H9 (cell line): ENCODE results near the gene LMF1. TPM values are rescaled to one million over a fixed set of nuclear protein-coding genes. Genes with fewer than 3 reads are reported as not detected.

ENCODE experiments used
- DNase-seq: peaks from one replicate; pipeline ENCODE4 v3.0.0-alpha.2; 2017
- H2AFZ ChIP-seq: one replicate; pipeline ENCODE4 v1.6.1; 2013; ENCODE audit warnings: mild to moderate bottlenecking, low read length, control low read depth, moderate library complexity
- H2AK5ac ChIP-seq: 2 replicates; pipeline ENCODE4 v1.6.1; 2013; ENCODE audit warnings: low read length, control low read depth, mixed read lengths; ENCODE audit not compliant: insufficient read length
- H2BK120ac ChIP-seq: one replicate; pipeline ENCODE4 v1.6.1; 2013; ENCODE audit warnings: low read depth, mild to moderate bottlenecking, low read length, control low read depth, inconsistent platforms; ENCODE audit not compliant: poor library complexity, severe bottlenecking
- H2BK12ac ChIP-seq: 2 replicates; pipeline ENCODE4 v1.6.1; 2013; ENCODE audit warnings: low read length, control low read depth, mixed read lengths, low read depth; ENCODE audit not compliant: insufficient read length
- H2BK15ac ChIP-seq: 2 replicates; pipeline ENCODE4 v1.6.1; 2013; ENCODE audit warnings: low read depth, low read length, control low read depth
- H2BK20ac ChIP-seq: one replicate; pipeline ENCODE4 v1.6.1; 2013; ENCODE audit warnings: low read depth, mild to moderate bottlenecking, low read length, control low read depth, inconsistent platforms; ENCODE audit not compliant: poor library complexity, severe bottlenecking
- H2BK5ac ChIP-seq: 2 replicates; pipeline ENCODE4 v1.6.1; 2013; ENCODE audit warnings: low read length, control low read depth, mixed read lengths; ENCODE audit not compliant: insufficient read length
- H3K14ac ChIP-seq: 2 replicates; pipeline ENCODE4 v1.6.1; 2013; ENCODE audit warnings: low read length, control low read depth; ENCODE audit not compliant: insufficient read depth
- H3K18ac ChIP-seq: 2 replicates; pipeline ENCODE4 v1.6.1; 2013; ENCODE audit warnings: low read depth, mild to moderate bottlenecking, mixed read lengths, low read length, control low read depth; ENCODE audit not compliant: insufficient read length
- H3K23ac ChIP-seq: 2 replicates; pipeline ENCODE4 v1.6.1; 2013; ENCODE audit warnings: low read length, control low read depth, mixed read lengths, low read depth; ENCODE audit not compliant: insufficient read length
- H3K23me2 ChIP-seq: 2 replicates; pipeline ENCODE4 v1.6.1; 2013; ENCODE audit warnings: low read depth, mild to moderate bottlenecking, mixed read lengths, low read length, control low read depth; ENCODE audit not compliant: insufficient read length, poor library complexity, severe bottlenecking
- H3K27ac ChIP-seq: 2 replicates; pipeline ENCODE4 v1.5.1; 2013; ENCODE audit warnings: low read length, control low read depth, mixed read lengths, low read depth; ENCODE audit not compliant: insufficient read length
- H3K27me3 ChIP-seq: 2 replicates; pipeline ENCODE4 v1.6.1; 2013; ENCODE audit warnings: low read length, control low read depth, inconsistent platforms; ENCODE audit not compliant: insufficient read depth
- H3K4ac ChIP-seq: 2 replicates; pipeline ENCODE4 v1.6.1; 2013; ENCODE audit warnings: low read depth, mild to moderate bottlenecking, control low read depth, inconsistent platforms, low read length, moderate library complexity
- H3K4me1 ChIP-seq: 2 replicates; pipeline ENCODE4 v1.6.1; 2013; ENCODE audit warnings: low read length, control low read depth, inconsistent platforms; ENCODE audit not compliant: insufficient read depth
- H3K4me2 ChIP-seq: 2 replicates; pipeline ENCODE4 v1.6.1; 2013; ENCODE audit warnings: low read length, control low read depth, mixed read lengths; ENCODE audit not compliant: insufficient read length, insufficient read depth
- H3K56ac ChIP-seq: 2 replicates; pipeline ENCODE4 v1.6.1; 2013; ENCODE audit warnings: low read depth, mild to moderate bottlenecking, mixed read lengths, low read length, control low read depth; ENCODE audit not compliant: insufficient read length
- H3K79me1 ChIP-seq: 2 replicates; pipeline ENCODE4 v1.6.1; 2013; ENCODE audit warnings: low read depth, mild to moderate bottlenecking, moderate library complexity, low read length, control low read depth, inconsistent platforms; ENCODE audit not compliant: insufficient read depth, poor library complexity, severe bottlenecking
- H3K79me2 ChIP-seq: 2 replicates; pipeline ENCODE4 v1.6.1; 2013; ENCODE audit warnings: low read length, control low read depth, inconsistent platforms; ENCODE audit not compliant: insufficient read depth
- H3K9ac ChIP-seq: 2 replicates; pipeline ENCODE4 v1.6.1; 2013; ENCODE audit warnings: low read length, control low read depth, mixed read lengths; ENCODE audit not compliant: insufficient read length; ENCODE audit errors: extremely low read depth
- H3K9me3 ChIP-seq: one replicate; pipeline ENCODE4 v1.6.1; 2013; ENCODE audit warnings: low read depth, low read length, inconsistent platforms; ENCODE audit not compliant: control insufficient read depth
- H3T11ph ChIP-seq: one replicate; pipeline ENCODE4 v1.6.1; 2013; ENCODE audit warnings: mild to moderate bottlenecking, low read length, control low read depth, inconsistent platforms
- H4K20me1 ChIP-seq: one replicate; pipeline ENCODE4 v1.6.1; 2013; ENCODE audit not compliant: control insufficient read depth, insufficient read length, insufficient read depth
- H4K5ac ChIP-seq: 2 replicates; pipeline ENCODE4 v1.6.1; 2013; ENCODE audit warnings: low read depth, mild to moderate bottlenecking, mixed read lengths, low read length, control low read depth; ENCODE audit not compliant: insufficient read length
- H4K8ac ChIP-seq: replicated peaks from 2 replicates; pipeline ENCODE4 v1.6.1; 2013; ENCODE audit warnings: low read length, control low read depth, mixed read lengths, low read depth; ENCODE audit not compliant: insufficient read length
- H4K91ac ChIP-seq: 2 replicates; pipeline ENCODE4 v1.6.1; 2013; ENCODE audit warnings: low read depth, mild to moderate bottlenecking, moderate library complexity, mixed read lengths, low read length, control low read depth; ENCODE audit not compliant: insufficient read length
- H3K27ac Mint-ChIP-seq, 3 experiments: 2 replicates in 2 of 3; 3 replicates in 1 of 3; pipeline ENCODE4 v1.8.0; 2020 to 2021; ENCODE audit warnings: mixed read lengths in 3 of 3, mild to moderate bottlenecking in 1 of 3, moderate library complexity in 1 of 3
- H3K27me3 Mint-ChIP-seq: 2 replicates; pipeline ENCODE4 v1.8.0; 2021; ENCODE audit warnings: low read depth, mild to moderate bottlenecking, moderate library complexity, mixed read lengths
- H3K36me3 Mint-ChIP-seq, 3 experiments: 2 replicates in 2 of 3; 3 replicates in 1 of 3; pipeline ENCODE4 v1.8.0; 2020 to 2021; ENCODE audit warnings: low read depth in 3 of 3, mixed read lengths in 3 of 3; ENCODE audit not compliant: insufficient read depth in 1 of 3
- H3K4me1 Mint-ChIP-seq, 2 experiments: 2 replicates each; pipeline ENCODE4 v1.8.0; 2020; ENCODE audit warnings: mixed read lengths in 2 of 2
- H3K4me3 Mint-ChIP-seq, 2 experiments: 2 replicates in 1 of 2; 3 replicates in 1 of 2; pipeline ENCODE4 v1.8.0; 2020 to 2021; ENCODE audit warnings: mild to moderate bottlenecking in 2 of 2, mixed read lengths in 2 of 2, moderate library complexity in 1 of 2
- H3K9me3 Mint-ChIP-seq, 2 experiments: 2 replicates in 1 of 2; 3 replicates in 1 of 2; pipeline ENCODE4 v1.8.0; 2020; ENCODE audit warnings: mild to moderate bottlenecking in 2 of 2, mixed read lengths in 2 of 2, moderate library complexity in 1 of 2
- WGBS: extraction: QIAGEN DNeasy Blood & Tissue Kit; methylation state at CpG from one replicate; pipeline ENCODE4 v1.1.7; 2013; ENCODE audit warnings: missing lambda C conversion rate, low lambda C conversion rate, mixed read lengths; ENCODE audit not compliant: insufficient read length; ENCODE audit errors: extremely low coverage; 5-methylcytosine and 5-hydroxymethylcytosine counted together
- total RNA-seq: library from RNA; stranded (reverse); gene quantifications from 2 replicates; pipeline ENCODE4 v1.2.1, GENCODE V29; 2021
- TF ChIP-seq, protein P1 (sequence below): fragments of 200-600 bp; sonication (generic); conservative IDR thresholded peaks from 3 replicates; pipeline ENCODE4 v1.8.0; 2021; ENCODE audit warnings: antibody characterized with exemption, mild to moderate bottlenecking

The LMF1 gene
- total RNA-seq, 1 experiment from 2014 or later, result 7.1 TPM

DNA sequence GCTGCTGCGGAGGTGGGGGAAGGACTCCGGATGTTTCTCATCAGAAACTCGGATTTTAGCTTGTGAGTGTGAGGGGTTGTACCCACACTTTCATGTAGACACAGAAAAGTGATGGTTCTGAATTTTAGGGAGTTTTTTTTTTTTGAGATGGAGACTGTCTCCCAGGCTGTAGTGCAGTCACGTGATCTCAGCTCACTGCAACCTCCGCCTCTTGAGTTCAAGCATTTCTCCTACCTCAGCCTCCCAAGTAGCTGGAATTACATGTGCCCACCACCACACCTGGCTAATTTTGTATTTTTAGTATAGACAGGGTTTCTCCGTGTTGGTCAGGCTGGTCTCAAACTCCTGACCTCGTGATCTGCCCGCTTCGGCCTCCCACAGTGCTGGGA lies 147.9 kb downstream of the LMF1 start:
- H3K4me2 ChIP-seq, result no peak overlapping the region
- H2BK120ac ChIP-seq, result no peak overlapping the region
- no peak overlapping the region for H2BK5ac ChIP-seq
- Mint-ChIP-seq H3K27me3 (peaks cover 20% of the 10 kb centered on the region), H3K4me1 (peaks cover 16 to 21% of the 10 kb centered on the region in 2 experiments), H3K27ac (no peak overlapping the region), H3K9me3 (peaks cover 0 to 4% of the 10 kb centered on the region in 2 experiments; a peak in 1 of 5 replicates), H3K36me3 (no peaks in the 10 kb centered on the region), H3K4me3 (no peak overlapping the region)
- H2BK15ac ChIP-seq, result no peak overlapping the region
- WGBS, result no CpG with 5 or more reads among the region's 9 CpGs
- no peak overlapping the region for H4K91ac ChIP-seq
- H3K23me2 ChIP-seq, result no peaks in the 10 kb centered on the region
- H3K4me1 ChIP-seq, result no peaks in the 10 kb centered on the region
- no peak overlapping the region for H4K5ac ChIP-seq
- no peaks in the 10 kb centered on the region for H4K20me1 ChIP-seq
- H3K79me2 ChIP-seq, result no peaks in the 10 kb centered on the region
- no peak overlapping the region for H3K56ac ChIP-seq
- H3K4ac ChIP-seq, result no peak overlapping the region
- no peak overlapping the region for H2BK12ac ChIP-seq
- DNase-seq, result no peak
- no peak overlapping the region for H2BK20ac ChIP-seq
- H3K9me3 ChIP-seq, result no peaks in the 10 kb centered on the region
- H3K27me3 ChIP-seq, result no peaks in the 10 kb centered on the region; the same call in 1 of the 2 replicates
- H3T11ph ChIP-seq, result no peak overlapping the region
- H3K9ac ChIP-seq, result no peak overlapping the region
- H2AFZ ChIP-seq, result no peak overlapping the region
- no peak overlapping the region; the same call in 1 of the 2 replicates for H3K14ac ChIP-seq
- H3K18ac ChIP-seq, result no peak overlapping the region
- no peak overlapping the region for H3K27ac ChIP-seq
- no peak overlapping the region for H4K8ac ChIP-seq
- H3K23ac ChIP-seq, result no peak overlapping the region
- H2AK5ac ChIP-seq, result no peak overlapping the region
- TF ChIP-seq, protein P1, sequence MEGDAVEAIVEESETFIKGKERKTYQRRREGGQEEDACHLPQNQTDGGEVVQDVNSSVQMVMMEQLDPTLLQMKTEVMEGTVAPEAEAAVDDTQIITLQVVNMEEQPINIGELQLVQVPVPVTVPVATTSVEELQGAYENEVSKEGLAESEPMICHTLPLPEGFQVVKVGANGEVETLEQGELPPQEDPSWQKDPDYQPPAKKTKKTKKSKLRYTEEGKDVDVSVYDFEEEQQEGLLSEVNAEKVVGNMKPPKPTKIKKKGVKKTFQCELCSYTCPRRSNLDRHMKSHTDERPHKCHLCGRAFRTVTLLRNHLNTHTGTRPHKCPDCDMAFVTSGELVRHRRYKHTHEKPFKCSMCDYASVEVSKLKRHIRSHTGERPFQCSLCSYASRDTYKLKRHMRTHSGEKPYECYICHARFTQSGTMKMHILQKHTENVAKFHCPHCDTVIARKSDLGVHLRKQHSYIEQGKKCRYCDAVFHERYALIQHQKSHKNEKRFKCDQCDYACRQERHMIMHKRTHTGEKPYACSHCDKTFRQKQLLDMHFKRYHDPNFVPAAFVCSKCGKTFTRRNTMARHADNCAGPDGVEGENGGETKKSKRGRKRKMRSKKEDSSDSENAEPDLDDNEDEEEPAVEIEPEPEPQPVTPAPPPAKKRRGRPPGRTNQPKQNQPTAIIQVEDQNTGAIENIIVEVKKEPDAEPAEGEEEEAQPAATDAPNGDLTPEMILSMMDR, result no peak
- no peaks in the 10 kb centered on the region for H3K79me1 ChIP-seq
